Left ventricle myocardium inferior (tissue), 1 donor: ENCODE measurements around the gene GUSB. TPM values are rescaled to one million over a fixed set of nuclear protein-coding genes. Genes with fewer than 3 reads are reported as not detected.
A peak's percentile ranks its signal among the peaks of the same experiment; 100 is the strongest.
"Not testable (repeated sequence)": the region's sequence is repeated elsewhere in the genome, so short reads cannot be mapped to it uniquely, and the experiment has no call there.

Source experiments
- DNase-seq: peaks from one replicate; pipeline ENCODE4 v3.0.0-alpha.2; 2020
- H3K27ac ChIP-seq: fragments of 200-600 bp; replicated peaks from 2 replicates; pipeline ENCODE4 v1.8.0; 2021
- H3K27me3 ChIP-seq: fragments of 200-600 bp; 2 replicates; pipeline ENCODE4 v1.8.0; 2021; ENCODE audit warnings: low read depth
- H3K36me3 ChIP-seq: fragments of 200-600 bp; 2 replicates; pipeline ENCODE4 v1.8.0; 2021
- H3K4me1 ChIP-seq: fragments of 200-600 bp; 2 replicates; pipeline ENCODE4 v1.8.0; 2021
- H3K4me3 ChIP-seq: fragments of 200-600 bp; 2 replicates; pipeline ENCODE4 v1.8.0; 2021; ENCODE audit warnings: mild to moderate bottlenecking, moderate library complexity
- H3K9me3 ChIP-seq: fragments of 200-600 bp; replicated peaks from 2 replicates; pipeline ENCODE4 v1.8.0; 2021
- CTCF ChIP-seq: fragments of 200-600 bp; IDR thresholded peaks from 2 replicates; pipeline ENCODE4 v1.8.0; 2021; ENCODE audit warnings: antibody characterized with exemption, mild to moderate bottlenecking, borderline replicate concordance
- intact Hi-C: fragments of 100-400 bp; cut with micrococcal nuclease; formaldehyde crosslinking; loops from one replicate; pipeline ENCODE4 v1.11.0; 2022
- long read RNA-seq: library from polyadenylated mRNA; unstranded; transcript quantifications from one replicate; pipeline ENCODE4 v2.0.0, GENCODE V29; 2021
- total RNA-seq: library from RNA; stranded (reverse); fragmentation: NEBNext Ultra II Directional; extraction: Animal tissue kit (Norgen Biotek cat#: 25700); gene quantifications from one replicate; pipeline ENCODE4 v1.2.1, GENCODE V29; 2021
- donor health status: DM: no; HTN: yes; CAD: no; lungs with severe emphysema.

The GUSB gene
- 15.4 TPM for total RNA-seq
- long read RNA-seq, transcript GUSB-201 (12 exons, 2,300 nt): major isoform, 25 of 46 reads
- long read RNA-seq, partial matches to known transcripts: 3 of 46 reads
- long read RNA-seq, other reads (novel, unspliced or antisense): 18 of 46 reads

DNA sequence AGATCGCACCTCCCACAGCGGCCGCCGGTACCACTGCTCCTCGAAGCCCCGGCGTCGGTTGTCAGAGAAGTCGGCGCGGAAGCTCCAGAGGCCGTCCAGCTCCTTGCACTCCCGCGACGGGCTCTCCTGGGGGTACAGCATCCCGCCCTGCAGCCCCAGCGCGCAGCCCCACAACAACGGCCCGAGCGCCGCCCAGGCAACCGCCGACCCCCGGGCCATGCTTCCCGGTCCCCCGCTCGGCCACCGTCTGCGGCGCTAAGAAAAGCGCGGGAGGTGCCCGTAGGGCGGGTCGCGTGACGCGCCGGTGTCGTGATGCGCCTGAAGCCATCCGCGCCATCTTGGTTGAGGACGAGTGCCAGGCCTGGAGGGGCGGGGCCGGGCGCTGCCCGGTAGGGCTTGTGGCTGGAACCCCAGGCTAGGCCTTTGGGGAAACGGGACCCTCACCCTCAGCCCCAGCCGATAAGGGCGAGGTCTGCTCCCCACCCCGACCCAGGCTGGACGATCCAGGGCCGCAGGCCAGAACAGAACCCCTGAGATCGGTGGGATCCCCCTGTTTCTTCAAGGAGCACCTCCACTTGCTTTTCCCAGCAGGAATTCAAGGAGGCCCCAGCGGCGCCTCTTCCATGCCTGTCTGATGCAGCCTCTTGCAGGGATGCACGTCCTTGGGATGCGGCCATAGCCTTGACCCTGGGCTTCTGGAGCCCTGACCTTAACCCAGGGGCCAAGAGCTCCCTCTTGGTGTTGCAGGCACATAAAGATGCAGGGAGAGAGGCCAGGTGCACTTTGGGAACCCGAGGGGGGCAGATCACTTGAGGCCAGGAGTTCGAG is at the start of gene GUSB:
Gene GUSB, minus strand, starts transcription at position 249 of the 828 bp plus-strand sequence. Its CDS starts 30 bp downstream, at position 219.
- Histone ChIP-seq H3K4me1 (peaks cover 32% of the 10 kb centered on the region), H3K36me3 (peaks cover 27% of the 10 kb centered on the region), H3K27me3 (no peaks in the 10 kb centered on the region), H3K27ac (peak within 1 kb of the TSS; percentile 91), H3K4me3 (peak within 1 kb of the TSS; percentile 99), H3K9me3 (no peaks in the 10 kb centered on the region)
- peak; percentile 93 for DNase-seq
- TF ChIP-seq CTCF: no peak
- intact Hi-C loops: no loop called here

DNA sequence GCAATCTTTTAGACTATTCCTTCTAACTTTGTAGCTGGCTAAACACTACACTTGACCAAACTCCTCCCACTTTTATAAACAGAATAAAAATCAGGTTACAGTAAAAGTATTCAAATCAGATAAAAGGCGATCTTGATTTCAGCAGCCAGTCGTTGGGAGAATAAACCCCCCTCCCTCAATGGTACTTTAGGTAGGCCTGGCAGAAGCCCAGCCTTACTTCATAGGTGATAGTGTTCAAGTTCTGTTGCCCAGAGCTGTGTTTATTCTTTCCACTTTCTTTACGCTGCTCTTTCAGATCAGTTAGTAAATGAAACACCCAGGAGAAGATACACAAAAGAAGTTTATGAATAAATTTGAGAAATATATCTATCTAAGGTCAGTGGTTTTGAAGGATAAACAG is 46.3 kb upstream of the GUSB start:
- H3K4me1 ChIP-seq, intact Hi-C loops, H3K27ac ChIP-seq, H3K36me3 ChIP-seq, DNase-seq, H3K27me3 ChIP-seq, H3K9me3 ChIP-seq, H3K4me3 ChIP-seq: not testable (repeated sequence)

DNA sequence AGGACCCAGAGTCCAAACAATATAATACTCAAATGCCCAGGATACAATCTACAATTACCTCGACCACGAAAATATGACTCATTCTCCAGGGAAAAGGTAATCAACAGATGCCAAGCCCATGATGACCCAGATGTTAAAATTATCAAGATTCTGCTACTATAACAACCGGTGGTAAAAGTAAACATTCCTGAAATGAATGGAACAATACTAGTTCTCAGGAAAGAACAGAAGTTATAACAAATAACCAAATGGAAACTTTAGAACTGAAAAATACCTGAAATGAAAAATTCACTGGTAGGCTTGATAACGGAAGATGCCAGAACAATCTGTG is 34.1 kb upstream of the GUSB start:
- no peaks in the 10 kb centered on the region for H3K36me3 ChIP-seq
- no peaks in the 10 kb centered on the region for H3K27me3 ChIP-seq
- H3K4me3 ChIP-seq: no peak overlapping the region
- intact Hi-C loops: no loop called here
- H3K4me1 ChIP-seq: no peaks in the 10 kb centered on the region
- TF ChIP-seq CTCF: no peak
- H3K27ac ChIP-seq: no peak overlapping the region
- H3K9me3 ChIP-seq: no peaks in the 10 kb centered on the region
- no peak for DNase-seq

GRCh38 chr7:66015440-66016130 is 33.6 kb upstream of the GUSB start:
- Histone ChIP-seq H3K27ac (no peak overlapping the region), H3K4me3 (no peak overlapping the region), H3K27me3 (no peaks in the 10 kb centered on the region), H3K36me3 (no peaks in the 10 kb centered on the region), H3K4me1 (no peaks in the 10 kb centered on the region), H3K9me3 (no peaks in the 10 kb centered on the region)
- no peak for DNase-seq
- no peak for TF ChIP-seq CTCF
- intact Hi-C loops: no loop called here

- TF ChIP-seq CTCF: peak; percentile 64
These were observed 31.9 kb upstream of the GUSB start for GRCh38 chr7:66013938-66014337.

DNA sequence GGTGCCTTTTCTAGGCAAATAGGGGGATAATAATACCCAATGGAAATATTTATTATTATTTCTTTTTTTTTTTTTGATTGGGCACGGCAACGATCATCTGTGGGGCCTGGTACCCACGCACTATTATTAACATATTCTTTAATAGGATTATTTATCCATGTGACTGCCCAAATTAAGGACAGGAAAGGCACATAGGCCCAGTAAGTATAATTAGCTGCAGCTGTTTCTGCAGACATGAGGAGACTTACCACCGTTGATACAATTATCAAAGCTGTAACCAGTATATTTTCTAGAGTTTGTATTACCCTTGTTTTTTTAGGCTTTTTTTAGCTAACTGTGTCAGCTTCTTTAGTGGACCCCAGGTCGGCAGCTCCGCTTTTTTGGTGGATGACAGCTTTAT is 25.2 kb upstream of the GUSB start:
- Histone ChIP-seq H3K4me1 (no peaks in the 10 kb centered on the region), H3K9me3 (no peaks in the 10 kb centered on the region), H3K27ac (no peak overlapping the region), H3K27me3 (no peaks in the 10 kb centered on the region), H3K36me3 (no peaks in the 10 kb centered on the region), H3K4me3 (no peak overlapping the region)
- DNase-seq: no peak
- TF ChIP-seq CTCF: no peak
- intact Hi-C loops: no loop called here

More at GRCh38 chr7:66013938-66014337, 31.9 kb upstream of the GUSB start:
- intact Hi-C loops: no loop called here
- H3K9me3 ChIP-seq: no peaks in the 10 kb centered on the region
- no peaks in the 10 kb centered on the region for H3K4me1 ChIP-seq
- H3K27ac ChIP-seq: no peak overlapping the region
- no peak overlapping the region for H3K4me3 ChIP-seq
- DNase-seq: peak; percentile 29
- H3K36me3 ChIP-seq: no peaks in the 10 kb centered on the region
- no peaks in the 10 kb centered on the region for H3K27me3 ChIP-seq

- H3K9me3 ChIP-seq, intact Hi-C loops, H3K27ac ChIP-seq, H3K4me1 ChIP-seq, H3K36me3 ChIP-seq, DNase-seq, H3K27me3 ChIP-seq, H3K4me3 ChIP-seq: not testable (repeated sequence)
These were observed 23.2 kb upstream of the GUSB start for GRCh38 chr7:66005115-66005671.

- H3K4me1 ChIP-seq, H3K36me3 ChIP-seq, H3K4me3 ChIP-seq, H3K27me3 ChIP-seq, H3K9me3 ChIP-seq, DNase-seq, intact Hi-C loops, H3K27ac ChIP-seq: not testable (repeated sequence)
These were observed 18.9 kb upstream of the GUSB start for GRCh38 chr7:66000823-66001417.
